Measurements from ENCODE around the gene CLRN1. TPM values are rescaled to one million over a fixed set of nuclear protein-coding genes. Genes with fewer than 3 reads are reported as not detected.

Gene CLRN1
- total RNA-seq, 1 experiment from 2014 or later: not detected

Other genes with a start within 250 kb of the CLRN1 start
- 25.1 and 27.6 TPM in 2 replicates for gene SIAH2, start 209.6 kb downstream of the CLRN1 start, total RNA-seq (2014; rRNA removed; shearing (Covaris generic))
- gene MINDY4B, start 67.3 kb downstream of the CLRN1 start, total RNA-seq (2014; rRNA removed; shearing (Covaris generic)): not detected in 2 replicates
- gene MED12L, start 112.9 kb upstream of the CLRN1 start, total RNA-seq (2014; rRNA removed; shearing (Covaris generic)): 1.1 and 1.4 TPM in 2 replicates
- not detected in 2 replicates for gene GPR171, start 230.5 kb upstream of the CLRN1 start, total RNA-seq (2014; rRNA removed; shearing (Covaris generic))

Data from H4 (cell line).